ENCODE measurements around the gene KRTAP21-2.

The KRTAP21-2 gene

DNA sequence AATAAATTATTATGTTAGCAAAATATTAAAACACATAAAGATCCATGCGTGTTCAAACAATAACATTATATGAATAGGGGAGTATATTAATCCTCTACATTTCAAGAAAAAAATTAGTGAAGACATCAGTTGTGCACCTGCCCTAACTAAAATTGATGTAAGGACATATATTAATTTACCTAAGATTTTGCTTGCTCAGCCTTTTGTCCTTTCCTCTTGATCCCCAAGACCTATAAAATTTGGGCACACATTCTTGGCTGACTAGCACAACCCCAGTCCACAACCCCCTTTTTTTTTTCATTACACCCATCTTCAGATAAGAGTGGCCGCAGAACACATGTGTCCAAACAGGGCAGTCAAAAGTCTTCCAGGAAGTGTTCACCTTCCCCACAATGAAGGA is 6.6 kb downstream of the KRTAP21-2 start:
- DNase-seq = no peak
- no peaks in the 10 kb centered on the region for H3K9me3 ChIP-seq
- no peaks in the 10 kb centered on the region for H3K27me3 ChIP-seq
- H3K4me1 ChIP-seq = no peaks in the 10 kb centered on the region
- H3K4me3 ChIP-seq (ENCODE audit: low read depth, low read length) = no peak overlapping the region
- TF ChIP-seq, protein P1, sequence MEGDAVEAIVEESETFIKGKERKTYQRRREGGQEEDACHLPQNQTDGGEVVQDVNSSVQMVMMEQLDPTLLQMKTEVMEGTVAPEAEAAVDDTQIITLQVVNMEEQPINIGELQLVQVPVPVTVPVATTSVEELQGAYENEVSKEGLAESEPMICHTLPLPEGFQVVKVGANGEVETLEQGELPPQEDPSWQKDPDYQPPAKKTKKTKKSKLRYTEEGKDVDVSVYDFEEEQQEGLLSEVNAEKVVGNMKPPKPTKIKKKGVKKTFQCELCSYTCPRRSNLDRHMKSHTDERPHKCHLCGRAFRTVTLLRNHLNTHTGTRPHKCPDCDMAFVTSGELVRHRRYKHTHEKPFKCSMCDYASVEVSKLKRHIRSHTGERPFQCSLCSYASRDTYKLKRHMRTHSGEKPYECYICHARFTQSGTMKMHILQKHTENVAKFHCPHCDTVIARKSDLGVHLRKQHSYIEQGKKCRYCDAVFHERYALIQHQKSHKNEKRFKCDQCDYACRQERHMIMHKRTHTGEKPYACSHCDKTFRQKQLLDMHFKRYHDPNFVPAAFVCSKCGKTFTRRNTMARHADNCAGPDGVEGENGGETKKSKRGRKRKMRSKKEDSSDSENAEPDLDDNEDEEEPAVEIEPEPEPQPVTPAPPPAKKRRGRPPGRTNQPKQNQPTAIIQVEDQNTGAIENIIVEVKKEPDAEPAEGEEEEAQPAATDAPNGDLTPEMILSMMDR (IDR thresholded peaks at IDR 0.05; ENCODE audit: low read depth, low read length) = no peak
- H3K36me3 ChIP-seq = no peaks in the 10 kb centered on the region

DNA sequence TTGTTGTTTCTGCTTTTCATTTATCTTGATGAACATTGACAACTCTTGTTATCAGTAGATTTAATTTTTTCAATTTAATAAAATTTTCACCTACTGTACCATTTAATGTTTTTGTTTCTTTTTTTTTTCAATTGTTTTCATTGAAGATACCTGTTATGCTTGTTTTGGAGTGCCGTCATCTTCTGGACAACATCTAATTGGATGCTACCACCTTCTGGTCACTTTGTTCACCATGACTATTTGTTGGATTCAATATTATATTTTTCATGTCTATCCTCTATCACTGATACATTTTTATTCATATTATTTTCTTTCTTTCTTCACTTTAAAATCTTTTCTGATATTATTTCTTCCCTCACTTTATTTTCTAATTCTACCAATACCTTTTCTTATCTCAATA is 14.0 kb downstream of the KRTAP21-2 start:
- H3K36me3 ChIP-seq = no peaks in the 10 kb centered on the region
- no peaks in the 10 kb centered on the region for H3K27me3 ChIP-seq
- H3K4me3 ChIP-seq (ENCODE audit: low read depth, low read length) = no peak overlapping the region
- H3K4me1 ChIP-seq = no peaks in the 10 kb centered on the region
- no peak for DNase-seq
- peaks cover 3% of the 10 kb centered on the region; the same call in 1 of the 2 replicates for H3K9me3 ChIP-seq
- TF ChIP-seq, protein P1 (IDR thresholded peaks at IDR 0.05; ENCODE audit: low read depth, low read length) = no peak

DNA sequence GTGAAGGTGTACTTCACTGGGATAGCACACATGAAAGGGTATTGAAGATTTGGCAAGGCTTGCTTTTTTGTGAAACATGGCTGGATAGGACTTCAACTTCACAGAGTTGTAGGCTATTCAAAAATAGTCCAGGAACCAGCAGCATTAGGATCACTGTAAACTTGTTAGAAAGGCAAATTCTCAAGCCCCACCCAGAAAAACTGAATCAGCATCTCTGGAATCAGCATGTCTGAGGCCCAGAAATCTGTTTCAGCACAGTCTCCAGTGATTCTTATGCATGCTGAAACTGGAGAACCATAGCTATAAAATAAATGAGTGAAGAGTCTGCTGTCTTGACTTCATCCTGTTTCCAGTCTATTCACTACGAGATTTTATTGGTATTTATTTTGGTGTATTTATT is 20.3 kb downstream of the KRTAP21-2 start:
- no peaks in the 10 kb centered on the region for H3K27me3 ChIP-seq
- H3K9me3 ChIP-seq = peaks cover 3% of the 10 kb centered on the region; the same call in 1 of the 2 replicates
- no peak for DNase-seq
- TF ChIP-seq, protein P1 (IDR thresholded peaks at IDR 0.05; ENCODE audit: low read depth, low read length) = no peak
- no peaks in the 10 kb centered on the region for H3K4me1 ChIP-seq
- no peak overlapping the region for H3K4me3 ChIP-seq (ENCODE audit: low read depth, low read length)
- no peaks in the 10 kb centered on the region for H3K36me3 ChIP-seq

- Histone ChIP-seq H3K27me3 (no peaks in the 10 kb centered on the region), H3K36me3 (no peaks in the 10 kb centered on the region), H3K4me3 (ENCODE audit: low read depth, low read length) (no peak overlapping the region), H3K4me1 (no peaks in the 10 kb centered on the region), H3K9me3 (no peaks in the 10 kb centered on the region)
- TF ChIP-seq, protein P1 (IDR thresholded peaks at IDR 0.05; ENCODE audit: low read depth, low read length) = no peak
- DNase-seq = no peak
Measured at GRCh38 chr21:30719401-30719800, 27.7 kb downstream of the KRTAP21-2 start.

DNA sequence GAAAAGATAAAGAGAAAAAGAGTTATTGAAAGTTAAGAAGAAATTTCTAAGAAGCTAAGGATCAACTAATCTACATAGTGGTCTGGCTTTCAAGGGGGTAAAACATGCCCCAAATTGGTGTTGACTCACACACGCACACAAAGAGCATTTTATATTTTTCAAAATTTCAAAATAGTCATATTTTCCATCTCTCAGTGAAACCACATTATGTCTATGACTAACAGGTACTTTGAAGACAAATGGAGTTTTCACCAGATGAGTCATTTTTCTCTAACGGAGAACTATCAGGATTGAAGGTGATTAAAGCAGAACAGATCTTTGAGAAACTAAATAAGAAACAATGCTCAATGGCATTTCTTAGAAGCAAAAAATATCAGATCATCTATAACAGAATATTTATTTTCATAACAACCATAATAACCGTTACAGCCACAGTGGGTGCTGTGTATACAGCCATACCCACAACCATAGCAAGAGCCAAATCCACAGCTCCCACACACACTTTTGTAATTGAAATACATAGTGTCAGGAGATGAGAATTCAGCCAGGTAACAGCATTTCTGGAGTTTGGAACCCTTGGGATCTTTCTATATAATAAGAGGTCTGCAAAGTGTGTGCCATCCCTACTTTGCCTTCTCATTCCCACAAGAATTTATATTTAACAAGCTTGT is 28.7 kb downstream of the KRTAP21-2 start, which contains the start of gene KRTAP21-3:
TSS of gene KRTAP21-3 (minus strand) at position 539 of the 671 bp plus-strand sequence. CDS start at position 521, 18 bp downstream.
- H3K27me3 ChIP-seq = no peaks in the 10 kb centered on the region
- no peak within 1 kb of the TSS for H3K4me3 ChIP-seq (ENCODE audit: low read depth, low read length)
- H3K4me1 ChIP-seq = no peaks in the 10 kb centered on the region
- TF ChIP-seq, protein P1 (IDR thresholded peaks at IDR 0.05; ENCODE audit: low read depth, low read length) = no peak
- no peaks in the 10 kb centered on the region for H3K9me3 ChIP-seq
- DNase-seq = no peak
- H3K36me3 ChIP-seq = no peaks in the 10 kb centered on the region

- H3K9me3 ChIP-seq = no peaks in the 10 kb centered on the region
- no peaks in the 10 kb centered on the region for H3K27me3 ChIP-seq
- DNase-seq = no peak
- H3K4me3 ChIP-seq (ENCODE audit: low read depth, low read length) = no peak overlapping the region
- H3K36me3 ChIP-seq = no peaks in the 10 kb centered on the region
- TF ChIP-seq, protein P1 (IDR thresholded peaks at IDR 0.05; ENCODE audit: low read depth, low read length) = no peak
- no peaks in the 10 kb centered on the region for H3K4me1 ChIP-seq
Measured at GRCh38 chr21:30717105-30717504, 30.0 kb downstream of the KRTAP21-2 start.
